Activated CD4-positive, alpha-beta T cell treated with anti-CD3 and anti-CD28 coated beads for 48 hours (primary cell): ENCODE measurements around the gene VAV2.
"Not testable (repeated sequence)": the region's sequence is repeated elsewhere in the genome, so short reads cannot be mapped to it uniquely, and the experiment has no call there.

ENCODE experiments used
- DNase-seq: peaks from one replicate; pipeline ENCODE4 v3.0.0-alpha.2; 2020

The VAV2 gene

DNA sequence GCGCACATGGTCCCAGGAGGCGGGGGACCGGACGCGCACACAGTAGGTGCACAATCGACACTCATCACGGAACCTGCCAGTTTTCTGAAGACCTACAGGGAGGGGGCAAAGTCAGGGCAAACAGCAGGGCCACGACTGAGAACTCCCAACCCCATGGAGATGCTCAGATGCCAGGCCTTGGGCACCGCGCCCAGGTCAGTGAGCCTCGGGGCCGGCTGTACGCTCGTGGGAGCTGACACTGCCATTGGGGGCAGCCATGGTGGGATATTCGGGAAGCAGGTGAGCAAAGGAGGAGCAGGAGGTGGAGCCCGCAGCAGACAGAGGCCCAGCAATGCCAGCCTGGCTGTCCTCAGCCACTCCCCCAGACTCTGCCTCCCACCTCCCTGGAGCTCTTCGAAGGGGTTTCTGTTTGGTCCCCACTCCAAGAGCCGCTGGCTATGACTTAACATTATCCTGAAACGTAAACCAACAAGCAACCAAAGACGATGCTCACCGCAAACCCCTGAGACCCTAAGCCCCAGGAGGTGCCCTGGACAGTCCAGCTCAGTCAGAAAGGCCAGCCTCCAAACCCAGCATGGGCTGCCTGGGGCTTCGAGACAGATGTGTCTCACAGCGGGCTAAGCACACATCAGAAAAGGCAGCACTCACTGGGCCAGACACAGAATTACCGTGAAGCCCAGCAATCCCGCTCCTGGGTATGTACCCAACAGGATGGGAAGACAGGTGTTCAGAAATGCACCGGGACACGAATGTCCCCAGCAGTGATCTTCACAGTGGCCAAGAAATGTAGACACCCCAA, 78.4 kb downstream of the VAV2 start:
- DNase-seq: no peak

GRCh38 chr9:133910855-133911514, 81.1 kb downstream of the VAV2 start:
- no peak for DNase-seq

- DNase-seq: no peak
Measured at GRCh38 chr9:133906932-133907910, 84.9 kb downstream of the VAV2 start.

DNA sequence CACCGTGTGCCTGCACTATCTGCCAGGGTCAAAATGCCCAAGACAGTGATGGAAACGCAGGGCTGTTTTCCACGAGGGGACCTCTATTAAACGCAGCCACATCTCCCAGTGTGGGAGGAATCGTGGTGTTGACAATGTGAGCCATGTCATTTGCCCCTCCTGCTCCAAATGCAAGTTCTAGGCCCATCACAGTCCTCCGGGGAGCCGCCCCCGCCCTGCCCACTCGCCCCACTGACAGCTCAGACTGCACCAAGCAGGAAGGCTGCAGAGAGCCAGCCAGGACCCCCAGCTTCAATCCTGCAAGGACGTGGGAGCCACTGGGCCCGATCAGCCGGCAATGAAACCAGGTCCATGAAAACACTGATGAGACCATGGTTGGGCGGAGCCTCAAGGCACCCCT, 85.9 kb downstream of the VAV2 start:
- DNase-seq: no peak

GRCh38 chr9:133905493-133905892, 86.6 kb downstream of the VAV2 start:
- no peak for DNase-seq

DNA sequence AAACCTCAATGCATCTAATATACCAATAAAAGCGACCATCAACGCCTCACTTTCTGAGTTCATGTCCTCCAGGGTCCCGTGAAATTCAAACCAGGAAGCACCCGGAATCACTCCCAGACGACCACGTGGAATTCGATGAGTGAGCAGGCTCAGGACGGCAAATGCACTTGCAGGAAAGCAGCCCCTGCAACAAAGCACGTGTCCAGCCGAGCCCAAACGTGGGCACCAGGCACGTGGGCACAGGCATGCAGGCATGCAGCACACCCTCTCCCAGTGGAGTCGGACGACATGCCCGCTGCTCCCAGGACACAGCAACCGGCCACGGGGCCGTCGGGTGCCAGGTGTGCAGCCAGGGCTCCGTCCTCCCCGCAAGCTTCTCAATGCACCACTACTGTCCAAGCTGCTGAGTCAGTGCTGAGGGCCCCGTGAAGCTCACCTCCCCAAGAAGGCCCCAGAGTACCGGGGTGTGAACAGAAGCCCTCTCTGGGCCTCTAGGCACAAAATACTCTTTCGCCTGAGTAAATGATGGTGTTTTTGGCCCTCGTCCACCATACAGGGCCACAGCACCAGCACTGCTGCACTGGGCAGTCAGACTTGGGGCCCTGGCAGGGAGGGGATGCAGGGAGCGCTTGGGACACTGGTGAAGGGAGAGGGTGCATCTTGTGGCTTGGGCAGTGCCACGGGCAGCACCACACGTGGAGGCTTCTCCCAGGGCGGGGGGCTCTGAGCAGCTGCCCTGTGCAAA, 87.6 kb downstream of the VAV2 start:
- DNase-seq: no peak

- DNase-seq: no peak
Measured at GRCh38 chr9:133901184-133901835, 90.8 kb downstream of the VAV2 start.

DNA sequence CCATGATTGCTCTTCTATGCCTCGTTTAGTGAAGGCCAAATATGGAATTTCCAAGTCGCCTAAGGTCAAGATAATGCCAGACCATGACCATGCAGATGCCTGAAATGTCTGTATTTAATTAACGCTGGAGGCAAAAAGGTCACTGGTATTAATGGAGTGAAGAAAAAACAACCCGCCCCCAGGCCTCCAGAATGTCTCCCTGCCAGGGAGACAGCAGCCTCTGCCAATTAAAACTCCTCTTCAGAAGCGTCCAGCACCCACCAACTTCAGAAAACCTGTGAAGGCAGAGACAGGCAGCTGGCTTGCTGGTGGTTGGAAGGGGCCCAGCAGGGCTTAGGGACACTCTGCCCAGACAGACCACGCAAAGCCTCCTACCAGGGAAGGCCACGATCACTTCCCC, 94.4 kb downstream of the VAV2 start:
- no peak for DNase-seq

GRCh38 chr9:133896007-133896406, 96.1 kb downstream of the VAV2 start:
- not testable (repeated sequence) for DNase-seq

DNA sequence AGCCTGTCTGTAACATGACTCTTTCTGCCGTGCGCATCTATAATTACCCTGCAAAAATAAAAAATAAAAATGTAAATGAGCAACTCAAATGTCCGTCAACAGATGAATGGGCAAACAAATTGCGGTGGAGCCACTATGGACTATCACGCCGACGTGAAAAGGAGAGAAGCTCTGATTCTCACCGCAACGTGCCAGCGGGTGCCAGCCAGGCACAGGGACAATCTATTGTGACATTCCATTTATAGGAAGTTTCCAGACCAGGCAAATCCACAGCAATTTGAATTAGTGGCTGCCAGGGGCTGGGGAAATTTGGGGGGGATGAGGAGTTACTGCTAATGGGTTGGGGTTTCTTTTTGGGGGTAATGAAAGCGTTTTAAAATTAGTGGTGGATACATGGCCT, 96.8 kb downstream of the VAV2 start:
- DNase-seq: no peak

DNA sequence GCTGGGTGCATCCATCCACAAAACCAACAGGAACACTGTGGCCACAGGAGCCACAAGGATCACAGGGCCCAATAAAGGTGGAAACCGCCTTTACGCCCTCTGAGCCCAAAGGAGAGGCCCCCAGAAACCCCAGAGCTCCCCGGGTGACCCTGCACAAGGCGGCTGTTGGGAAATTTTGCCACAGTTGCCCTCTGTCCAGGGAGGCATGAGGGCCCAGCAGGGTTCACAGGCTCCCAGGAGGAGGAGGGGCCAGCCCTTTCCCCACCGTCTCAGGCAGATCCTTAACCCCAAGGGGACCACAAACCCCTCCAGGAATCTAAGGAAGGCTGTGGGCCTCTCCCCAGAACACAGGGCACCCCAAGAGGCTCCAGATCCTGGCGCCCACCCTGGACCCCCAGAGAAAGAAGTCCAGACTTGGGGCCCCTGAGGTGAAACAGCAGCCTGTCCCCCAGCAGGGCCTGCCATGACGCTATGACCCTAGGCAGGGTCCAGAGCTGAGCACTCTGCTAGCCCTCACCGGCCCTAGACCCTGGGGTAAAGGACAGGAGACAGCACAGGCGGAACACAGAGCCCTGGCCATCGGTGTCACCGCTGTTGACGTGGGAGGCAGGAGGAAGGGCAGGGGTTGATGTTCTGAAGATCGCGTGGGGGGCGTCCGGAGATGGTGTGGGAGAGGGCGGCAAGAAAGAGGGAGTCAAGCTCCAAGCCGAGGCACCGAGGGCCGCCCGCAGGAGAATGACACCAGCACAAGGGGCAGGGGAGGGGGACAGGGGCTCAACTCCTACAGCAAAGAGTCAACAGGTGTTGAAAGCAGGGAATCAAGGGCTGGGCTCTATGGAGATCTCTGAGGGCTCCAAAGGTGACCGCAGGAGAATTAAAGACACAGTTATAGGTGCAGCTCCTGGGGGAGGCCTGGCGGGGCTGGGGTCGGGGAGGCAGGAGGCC, 97.5 kb downstream of the VAV2 start:
- no peak for DNase-seq

GRCh38 chr9:133893191-133893994, 98.7 kb downstream of the VAV2 start:
- DNase-seq: no peak

DNA sequence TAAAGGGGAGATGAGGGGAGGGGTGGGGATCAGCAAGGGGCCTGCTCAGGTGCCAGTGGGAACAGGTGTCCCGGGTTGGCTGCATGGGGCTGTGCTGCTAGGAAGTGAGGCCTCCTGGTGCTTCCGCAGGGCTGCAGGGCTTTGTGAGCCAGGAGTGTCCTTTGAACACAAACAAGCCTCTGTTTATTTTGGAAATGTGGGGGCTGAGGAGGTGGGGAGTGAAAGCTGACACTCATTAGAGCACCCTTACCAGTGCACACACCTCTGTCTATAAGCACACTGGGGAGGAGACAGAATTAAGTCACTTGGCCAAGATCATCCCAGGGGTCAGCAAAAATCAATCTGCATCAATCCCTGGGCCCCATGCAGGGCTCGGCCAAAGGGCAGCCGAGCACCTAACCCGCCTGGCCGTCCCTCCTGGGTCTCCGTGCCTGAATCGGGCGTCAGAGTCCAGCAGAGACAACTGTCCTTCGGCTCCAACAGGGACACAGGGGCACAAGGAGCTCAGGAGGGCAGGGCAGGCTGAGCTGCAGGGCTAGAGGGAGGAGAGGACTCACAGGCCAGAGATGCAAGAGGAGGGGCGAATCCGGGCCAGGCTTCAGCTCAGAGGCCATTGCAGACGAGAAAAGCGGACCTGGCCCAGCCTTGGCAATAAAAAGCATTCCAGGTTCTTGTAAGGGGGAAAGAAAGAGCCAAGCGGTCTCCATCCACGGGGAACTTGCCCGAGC, 99.8 kb downstream of the VAV2 start:
- no peak for DNase-seq

- no peak for DNase-seq
Measured at GRCh38 chr9:133891741-133892140, 100.4 kb downstream of the VAV2 start.

GRCh38 chr9:133890583-133890982, 101.5 kb downstream of the VAV2 start:
- no peak for DNase-seq

DNA sequence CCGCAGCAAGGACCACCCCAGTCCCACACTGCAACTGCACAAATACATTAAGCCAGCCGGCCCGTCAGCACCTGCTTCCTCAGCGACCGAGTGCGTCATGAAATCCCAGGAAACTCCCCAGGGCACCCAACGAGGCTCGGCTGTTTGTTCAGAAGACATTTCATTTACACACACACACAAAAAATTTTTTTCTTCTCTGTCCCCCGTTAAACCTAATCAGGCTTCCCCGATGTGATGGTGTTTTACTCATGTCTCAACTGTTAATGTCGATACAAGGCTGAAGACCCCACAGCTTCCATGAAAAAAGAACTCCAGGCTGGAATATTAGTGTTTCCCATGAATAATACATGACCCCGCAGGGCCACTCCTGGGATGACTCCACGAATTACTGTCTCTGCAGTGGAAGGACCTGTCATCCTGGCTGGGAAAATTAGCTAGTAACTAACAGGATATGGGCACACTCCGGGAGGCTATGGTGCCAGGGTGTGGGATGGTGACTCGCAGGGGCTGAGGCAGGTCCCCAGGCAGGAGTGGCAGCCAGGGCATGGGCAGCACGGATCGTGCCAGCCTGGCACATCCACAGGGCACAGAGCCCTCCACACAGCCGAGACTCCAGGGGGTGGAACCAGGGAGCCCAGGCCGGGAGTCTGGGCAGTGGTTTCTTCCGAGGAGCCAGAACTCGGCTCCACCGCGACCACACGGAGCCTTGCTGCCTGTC, 102.4 kb downstream of the VAV2 start:
- DNase-seq: no peak

DNA sequence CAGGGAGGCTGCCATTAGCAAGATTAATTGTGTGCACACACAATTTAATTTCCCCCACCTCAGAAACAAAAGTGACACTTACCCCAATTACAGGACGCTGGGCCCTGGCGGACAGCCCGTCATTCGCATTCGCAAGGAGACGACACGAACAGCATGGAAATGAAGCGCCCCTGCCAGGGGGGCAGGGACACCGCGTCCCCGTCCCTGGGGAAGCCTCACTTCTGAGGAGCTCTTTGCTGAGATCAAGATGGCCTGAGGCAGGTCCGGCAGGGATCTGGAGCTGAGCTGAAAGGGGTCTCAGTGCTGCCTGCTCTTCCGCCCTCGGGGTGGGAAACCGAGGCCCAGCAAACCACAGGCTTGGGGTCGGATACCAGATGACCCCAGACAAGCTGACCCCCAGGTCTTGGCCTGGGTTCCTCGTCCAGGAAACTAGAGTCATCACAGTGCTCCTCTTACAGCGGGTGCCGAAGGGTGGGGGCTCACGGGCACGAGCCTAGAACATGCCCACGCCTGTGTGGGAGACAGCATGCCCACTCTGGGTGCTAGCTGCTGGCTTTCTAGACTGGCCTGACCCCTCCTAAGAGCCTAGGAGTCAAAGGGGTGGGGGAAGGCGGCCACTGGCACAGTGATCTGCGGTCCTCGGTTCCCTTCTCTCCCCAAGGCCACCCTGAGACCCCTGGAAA, 103.2 kb downstream of the VAV2 start:
- no peak for DNase-seq
